HG02852 (cell line): ENCODE measurements around the gene CGB5.

Experiments used
- ATAC-seq: cut with Tn5 transposase; IDR thresholded peaks from one replicate; pipeline ENCODE4 v1.9.1; 2021; ENCODE audit warnings: mild to moderate bottlenecking, moderate library complexity; ENCODE audit not compliant: unreplicated experiment

The CGB5 gene

DNA sequence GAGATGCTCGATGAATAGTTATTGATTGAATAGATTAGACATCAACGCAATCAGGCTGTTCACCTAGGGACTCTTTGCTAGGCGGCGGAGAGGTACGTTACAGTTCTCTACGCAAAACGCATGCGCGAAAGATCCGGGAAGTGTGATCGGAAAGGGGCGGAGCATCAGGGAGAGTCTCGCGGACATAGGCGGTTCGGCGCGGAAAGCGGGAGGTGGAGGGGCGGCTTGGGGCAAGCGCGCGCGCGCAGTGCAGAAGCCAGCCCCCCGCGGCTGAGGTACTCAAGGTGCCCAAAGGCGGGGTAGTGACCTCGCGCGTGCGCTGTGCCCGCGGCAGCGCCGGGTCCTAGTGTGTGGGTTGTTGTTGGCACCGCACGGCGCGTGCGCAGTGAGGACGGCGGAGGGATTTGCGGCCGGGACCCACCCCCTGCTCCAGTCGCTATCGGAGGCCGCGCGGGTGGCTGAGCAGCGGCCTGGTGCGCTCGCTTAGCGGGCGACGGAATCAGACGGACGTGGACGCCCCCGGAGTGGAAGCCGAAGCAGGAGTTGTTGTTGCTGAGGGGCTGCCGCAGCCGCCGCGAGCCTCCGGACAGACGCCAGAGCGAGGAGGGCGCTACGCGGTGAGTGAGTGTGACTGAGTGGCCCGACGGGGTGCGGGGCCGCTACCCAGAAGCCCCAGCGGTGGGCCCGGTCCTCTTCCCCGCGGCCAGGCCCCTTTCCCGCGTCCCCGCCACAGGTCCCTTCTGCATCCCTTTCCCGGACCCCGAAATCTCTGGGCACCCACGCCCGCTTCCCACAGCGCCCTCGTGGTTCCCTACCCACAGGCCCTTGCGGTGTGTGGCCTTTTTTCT, 41.6 kb downstream of the CGB5 start, which contains the start of gene SNRNP70:
Gene SNRNP70, plus strand, starts transcription at position 432 of the 848 bp plus-strand sequence. CDS start 964 bp downstream, outside the sequence.
- peak; percentile 82 for ATAC-seq

DNA sequence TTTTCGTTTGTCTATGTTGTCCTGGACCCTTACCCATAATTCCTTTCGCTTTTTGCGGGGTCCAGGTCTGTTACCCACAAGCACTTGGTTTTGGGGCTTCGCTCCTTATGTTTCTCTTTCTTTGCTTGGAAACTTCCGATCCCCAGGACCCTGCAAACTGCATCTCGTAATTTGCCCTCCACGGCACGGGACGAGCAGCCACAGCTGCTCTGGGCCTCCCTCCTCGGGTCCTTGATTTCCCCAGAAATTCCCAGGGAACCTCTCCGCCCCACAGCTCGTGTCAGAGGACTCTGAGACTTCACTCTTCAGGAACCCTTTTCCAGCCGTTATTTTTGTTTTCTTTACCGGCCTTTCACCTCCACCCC, 42.2 kb downstream of the CGB5 start:
- ATAC-seq = peak; percentile 2

GRCh38 chr19:49086296-49086695, 42.6 kb downstream of the CGB5 start:
- no peak for ATAC-seq

- ATAC-seq = no peak
These were observed 47.9 kb downstream of the CGB5 start for GRCh38 chr19:49091391-49092038.

GRCh38 chr19:49092686-49093085, 49.0 kb downstream of the CGB5 start:
- ATAC-seq = no peak
